ENCODE data around the gene ILF2.

The ILF2 gene

GRCh38 chr1:153627715-153628626 is 42.8 kb downstream of the ILF2 start, which contains the start of gene S100A1:
S100A1 (plus strand) TSS chr1:153628434; CDS start chr1:153630522, 2,088 bp downstream.
- ATAC-seq (no peak), DNase-seq (no peak)

- peak; percentile 28 for DNase-seq
- ATAC-seq: peak; percentile 14
These were observed 43.7 kb downstream of the ILF2 start, which contains the start of gene S100A13 for GRCh38 chr1:153626904-153627714. S100A13 (minus strand) TSS chr1:153627505; CDS start chr1:153626472, 1,033 bp downstream.

- no peak for DNase-seq
- ATAC-seq: no peak
These were observed 44.3 kb downstream of the ILF2 start for GRCh38 chr1:153626477-153626903.

GRCh38 chr1:153624965-153625611 is 45.7 kb downstream of the ILF2 start:
- no peak for DNase-seq
- ATAC-seq: no peak

- no peak for DNase-seq
These were observed 47.7 kb downstream of the ILF2 start for GRCh38 chr1:153623101-153623500.

GRCh38 chr1:153619171-153619570 is 51.6 kb downstream of the ILF2 start:
- no peak for DNase-seq
- ATAC-seq: no peak

More at GRCh38 chr1:153623101-153623500, 47.7 kb downstream of the ILF2 start:
- no peak for ATAC-seq

- DNase-seq: peak; percentile 78
- peak; percentile 77 for ATAC-seq
These were observed 53.1 kb downstream of the ILF2 start for GRCh38 chr1:153617663-153618062.

- no peak for ATAC-seq
- DNase-seq: no peak
These were observed 53.9 kb downstream of the ILF2 start for GRCh38 chr1:153616917-153617311.

- ATAC-seq: no peak
- no peak for DNase-seq
These were observed 54.5 kb downstream of the ILF2 start, which contains the start of gene S100A14 for GRCh38 chr1:153616144-153616916. S100A14 (minus strand) TSS chr1:153616325; CDS start chr1:153615858, 467 bp downstream.

- no peak for ATAC-seq
- DNase-seq: no peak
These were observed 55.4 kb downstream of the ILF2 start for GRCh38 chr1:153615406-153615805.

GRCh38 chr1:153614906-153615305 is 55.9 kb downstream of the ILF2 start:
- no peak for ATAC-seq
- DNase-seq: no peak

GRCh38 chr1:153614189-153614900 is 56.4 kb downstream of the ILF2 start:
- no peak for ATAC-seq
- DNase-seq: no peak

GRCh38 chr1:153613406-153613805 is 57.4 kb downstream of the ILF2 start:
- DNase-seq (no peak), ATAC-seq (no peak)

GRCh38 chr1:153612755-153613331 is 58.0 kb downstream of the ILF2 start, which contains the start of gene S100A16:
S100A16 (minus strand) TSS chr1:153613137; CDS start chr1:153608151, 4,986 bp downstream.
- DNase-seq: no peak
- no peak for ATAC-seq

- no peak for DNase-seq
- ATAC-seq: no peak
These were observed 58.6 kb downstream of the ILF2 start for GRCh38 chr1:153612111-153612754.

Data from stimulated activated naive CD8-positive, alpha-beta T cell treated with anti-CD3 and anti-CD28 coated beads, Interleukin-15, Interleukin-2, amounts not matched to agents 100 U/mL and 50 U/mL, for 24 hours (primary cell).